Common myeloid progenitor, CD34-positive (primary cell): ENCODE results near the gene PLEKHM3.

Source experiments
- CTCF ChIA-PET: fragments of 350-600 bp; sonication (Branson Sonifier 250); formaldehyde crosslinking; loops from one replicate; lab custom pipeline; 2021; ENCODE audit warnings: antibody characterized with exemption; lab: Charles Lee
- POLR2A ChIA-PET: fragments of 350-600 bp; sonication (Branson Sonifier 250); formaldehyde crosslinking; loops from one replicate; lab custom pipeline; 2021; ENCODE audit warnings: antibody characterized with exemption; lab: Charles Lee
- DNase-seq, 3 donors: peaks; one replicate each; pipeline versions ENCODE4 v3.0.0 to v3.0.0-alpha.2; 2013
- H3K27ac ChIP-seq, 2 experiments: 1 replicate in 1 of 2; 2 replicates in 1 of 2; pipeline ENCODE4 v1.7.0; 2013; ENCODE audit warnings: inconsistent platforms in 2 of 2, low read length in 2 of 2, mild to moderate bottlenecking in 2 of 2, low read depth in 1 of 2, moderate library complexity in 1 of 2; ENCODE audit not compliant: severe bottlenecking in 2 of 2, insufficient read depth in 1 of 2, poor library complexity in 1 of 2
- H3K27me3 ChIP-seq, 5 experiments: replicated peaks in 2 of 5; 1 replicate in 3 of 5; 2 replicates in 2 of 5; pipeline versions ENCODE4 v1.6.1 to v1.7.0; 2013; ENCODE audit warnings: low read length in 4 of 5, mild to moderate bottlenecking in 2 of 5, moderate library complexity in 2 of 5, inconsistent platforms in 1 of 5; ENCODE audit not compliant: insufficient read depth in 5 of 5, control insufficient read depth in 4 of 5
- H3K36me3 ChIP-seq, 4 experiments: 1 replicate in 2 of 4; 2 replicates in 2 of 4; pipeline versions ENCODE4 v1.6.1 to v1.7.0; 2013; ENCODE audit warnings: low read length in 3 of 4, control low read depth in 1 of 4, mild to moderate bottlenecking in 1 of 4; ENCODE audit not compliant: control insufficient read depth in 4 of 4, insufficient read depth in 4 of 4
- H3K4me1 ChIP-seq, 4 experiments: 1 replicate in 3 of 4; 2 replicates in 1 of 4; pipeline versions ENCODE4 v1.6.1 to v1.7.1; 2013; ENCODE audit warnings: low read length in 3 of 4, mild to moderate bottlenecking in 3 of 4, control low read depth in 1 of 4, inconsistent platforms in 1 of 4, moderate library complexity in 1 of 4; ENCODE audit not compliant: control insufficient read depth in 4 of 4, insufficient read depth in 4 of 4; ENCODE audit errors: control extremely low read depth in 1 of 4
- H3K4me3 ChIP-seq, 7 experiments: 1 replicate in 4 of 7; 2 replicates in 3 of 7; pipeline versions ENCODE4 v1.5.1 to v1.7.0; 2013; ENCODE audit warnings: mild to moderate bottlenecking in 7 of 7, low read length in 6 of 7, moderate library complexity in 6 of 7, inconsistent platforms in 2 of 7, low read depth in 2 of 7, control low read depth in 1 of 7; ENCODE audit not compliant: insufficient read depth in 4 of 7, control insufficient read depth in 1 of 7; ENCODE audit errors: extremely low read depth in 1 of 7
- H3K9me3 ChIP-seq, 5 experiments: 1 replicate in 4 of 5; 2 replicates in 1 of 5; pipeline versions ENCODE4 v1.6.1 to v1.7.1; 2013; ENCODE audit warnings: low read length in 4 of 5, mild to moderate bottlenecking in 2 of 5, inconsistent platforms in 1 of 5, low read depth in 1 of 5, moderate library complexity in 1 of 5; ENCODE audit not compliant: control insufficient read depth in 4 of 5, insufficient read depth in 2 of 5; ENCODE audit errors: control extremely low read depth in 1 of 5
- WGBS: methylation state at CpG from one replicate; pipeline ENCODE4 v1.1.5; 2013; ENCODE audit not compliant: insufficient coverage; 5-methylcytosine and 5-hydroxymethylcytosine counted together

PLEKHM3 gene

DNA sequence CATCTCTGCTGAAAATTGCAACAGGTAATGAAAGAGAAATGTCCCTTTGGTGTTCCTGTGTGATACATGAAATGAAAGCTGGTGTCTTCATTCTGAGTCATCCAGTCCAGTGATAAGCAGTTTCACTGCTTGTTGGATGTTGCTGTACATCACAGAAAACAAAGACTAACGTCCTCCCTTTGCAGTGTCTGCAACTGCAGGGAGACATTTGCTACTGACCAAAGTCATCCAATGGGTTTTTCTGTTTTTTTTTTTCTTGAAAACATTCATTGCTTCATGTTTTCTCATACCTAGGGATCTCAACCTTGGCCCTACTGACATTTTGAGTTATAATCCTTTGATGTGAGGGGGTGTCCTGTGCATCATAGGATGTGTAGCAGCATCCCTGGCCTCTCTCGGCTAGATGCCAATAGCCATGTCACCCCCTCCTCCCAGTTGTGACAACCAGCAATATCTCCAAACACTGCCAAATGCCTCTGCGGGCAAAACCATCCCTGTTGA lies 192.0 kb downstream of the PLEKHM3 start:
- CTCF ChIA-PET, result no interaction called here

DNA sequence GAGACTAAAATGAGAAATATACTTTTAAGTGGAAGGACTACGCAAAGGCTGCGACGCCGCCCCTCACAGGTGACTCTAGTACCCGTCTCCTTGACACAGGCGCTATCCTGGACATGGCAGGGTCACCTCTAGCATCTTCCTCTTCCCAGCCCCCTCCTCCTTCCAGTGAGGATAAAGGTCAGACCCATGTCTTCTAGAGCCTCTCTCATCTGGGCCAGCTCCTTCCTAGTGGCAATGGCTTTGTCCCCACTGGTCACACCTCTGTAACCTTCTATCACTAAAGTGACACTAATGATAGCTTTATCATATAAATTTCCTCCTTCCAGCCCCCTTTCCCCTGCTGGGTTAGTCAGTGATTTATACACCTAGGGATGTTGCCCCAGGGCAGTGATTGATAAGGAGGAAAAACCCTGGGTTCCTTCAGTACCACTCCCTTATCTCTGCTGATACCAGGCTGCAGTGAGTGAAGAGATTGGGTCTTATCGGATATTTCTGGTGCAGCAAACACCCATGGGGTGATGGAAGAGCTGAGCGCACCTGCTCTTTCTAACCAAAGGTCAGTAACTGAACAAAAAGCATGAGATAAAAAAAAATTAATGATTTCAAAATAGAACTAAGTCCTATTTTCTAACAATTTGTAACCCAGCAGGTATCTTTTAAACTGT lies 193.6 kb downstream of the PLEKHM3 start:
- no peak overlapping the region for H3K4me3 ChIP-seq
- 98% methylated on average over 6 of the region's 8 CpGs for WGBS
- no peak for DNase-seq
- CTCF ChIA-PET, result interaction anchor here (1.0 kb wide), 1 partner anchor 11 kb away, joined by 3 read pairs; no protein-coding TSS in a partner anchor
- POLR2A ChIA-PET, result no interaction called here
- peaks cover 0 to 17% (median 3%) of the 10 kb centered on the region in 4 experiments for H3K4me1 ChIP-seq
- no peak overlapping the region for H3K27ac ChIP-seq
- H3K27me3 ChIP-seq, result no peaks in the 10 kb centered on the region
- H3K36me3 ChIP-seq, result peaks cover 0 to 11% (median 6%) of the 10 kb centered on the region in 4 experiments
- no peaks in the 10 kb centered on the region for H3K9me3 ChIP-seq

More for the DNA sequence above, 192.0 kb downstream of the PLEKHM3 start:
- no peak for DNase-seq
- Histone ChIP-seq H3K9me3 (no peaks in the 10 kb centered on the region), H3K36me3 (no peaks in the 10 kb centered on the region), H3K27ac (no peak overlapping the region), H3K27me3 (no peaks in the 10 kb centered on the region), H3K4me3 (no peak overlapping the region), H3K4me1 (peaks cover 0 to 17% (median 3%) of the 10 kb centered on the region in 4 experiments)
- POLR2A ChIA-PET, result no interaction called here
- 89% methylated on average over 2 of the region's 3 CpGs for WGBS

DNA sequence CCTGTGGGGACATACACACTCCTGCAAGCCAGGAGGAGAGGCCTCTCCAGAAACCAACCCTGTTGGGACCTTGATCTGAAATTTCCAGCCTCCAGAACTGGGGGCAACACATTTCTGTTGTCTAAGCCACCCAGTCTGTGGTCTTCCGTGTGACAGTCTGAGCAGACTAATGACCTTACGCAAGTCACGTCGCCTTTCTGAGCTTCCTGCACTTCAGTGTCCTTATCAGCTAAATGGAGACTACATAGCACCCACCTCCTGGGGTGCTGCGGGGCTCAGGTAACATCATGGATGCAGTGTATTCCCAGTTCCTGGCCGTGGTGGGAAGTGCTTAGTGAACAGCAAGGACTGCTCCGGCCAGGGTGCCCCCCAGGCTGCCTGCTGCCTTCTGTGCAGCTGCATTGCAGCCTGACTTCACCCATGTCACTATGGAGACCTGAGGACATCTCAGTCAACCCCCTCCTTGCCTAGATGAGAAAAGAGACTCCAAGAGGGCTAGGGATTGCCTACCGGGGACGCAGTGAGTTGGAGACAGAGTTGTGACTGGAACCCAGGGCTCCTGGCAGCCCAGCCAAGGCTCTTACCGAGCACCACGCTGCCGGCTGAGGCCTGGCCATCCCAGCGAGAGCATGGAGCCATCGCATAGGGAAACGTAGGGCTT lies 194.4 kb downstream of the PLEKHM3 start:
- H3K4me1 ChIP-seq, result peaks cover 0 to 17% (median 3%) of the 10 kb centered on the region in 4 experiments
- peaks cover 0 to 11% (median 7%) of the 10 kb centered on the region in 4 experiments for H3K36me3 ChIP-seq
- no peak overlapping the region for H3K4me3 ChIP-seq
- POLR2A ChIA-PET, result no interaction called here
- DNase-seq, result no peak
- H3K9me3 ChIP-seq, result no peaks in the 10 kb centered on the region
- no peaks in the 10 kb centered on the region for H3K27me3 ChIP-seq
- H3K27ac ChIP-seq, result no peak overlapping the region
- 96% methylated on average over 13 of the region's 15 CpGs for WGBS
- CTCF ChIA-PET, result interaction anchor here (0.6 to 1.0 kb wide), 3 partner anchors 11 to 50 kb away, joined by 3 read pairs; no protein-coding TSS in a partner anchor

DNA sequence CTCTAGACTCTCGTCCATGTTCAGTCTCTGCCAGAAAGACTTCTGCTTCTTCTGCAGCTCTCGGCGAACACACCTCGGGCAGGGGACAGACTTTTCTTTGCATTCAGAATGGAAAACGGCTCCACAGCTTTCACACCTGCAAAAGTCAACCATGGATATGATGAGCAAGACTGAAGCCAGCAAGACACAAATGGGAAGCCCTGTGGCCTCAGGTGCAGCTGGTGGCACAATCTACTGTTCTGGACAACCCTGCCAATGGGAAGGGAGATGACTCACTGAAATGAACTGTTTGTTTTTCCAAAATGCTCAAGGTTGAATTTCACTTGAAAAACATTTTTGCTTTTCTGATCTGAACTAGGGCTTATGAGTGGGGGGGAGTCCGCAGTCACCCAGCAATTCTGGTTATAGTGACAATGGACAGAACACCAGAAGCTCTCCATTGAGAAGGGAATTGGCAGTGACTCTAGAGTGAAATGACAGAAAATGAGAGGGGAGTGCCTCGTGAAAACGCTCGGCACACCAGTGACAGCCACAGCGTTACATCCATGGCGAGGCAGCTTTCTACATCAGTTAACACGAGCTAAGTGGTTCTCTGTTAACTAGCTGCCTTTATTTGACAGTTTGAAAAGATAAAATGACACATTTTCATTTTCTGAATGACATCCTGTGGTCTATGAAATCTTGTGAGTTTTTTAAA lies 196.8 kb downstream of the PLEKHM3 start:
- Histone ChIP-seq H3K27ac (no peak overlapping the region), H3K36me3 (peaks cover 2 to 15% (median 8%) of the 10 kb centered on the region in 4 experiments), H3K9me3 (no peaks in the 10 kb centered on the region), H3K4me3 (no peak overlapping the region), H3K4me1 (peaks cover 0 to 17% (median 3%) of the 10 kb centered on the region in 4 experiments), H3K27me3 (no peaks in the 10 kb centered on the region)
- WGBS, result 96% methylated on average over 11 of the region's 12 CpGs
- no peak for DNase-seq
- ChIA-PET POLR2A (no interaction called here), CTCF (interaction anchor here (0.7 to 1.7 kb wide), 2 partner anchors 19 to 46 kb away, joined by 3 to 4 read pairs; no protein-coding TSS in a partner anchor)

DNA sequence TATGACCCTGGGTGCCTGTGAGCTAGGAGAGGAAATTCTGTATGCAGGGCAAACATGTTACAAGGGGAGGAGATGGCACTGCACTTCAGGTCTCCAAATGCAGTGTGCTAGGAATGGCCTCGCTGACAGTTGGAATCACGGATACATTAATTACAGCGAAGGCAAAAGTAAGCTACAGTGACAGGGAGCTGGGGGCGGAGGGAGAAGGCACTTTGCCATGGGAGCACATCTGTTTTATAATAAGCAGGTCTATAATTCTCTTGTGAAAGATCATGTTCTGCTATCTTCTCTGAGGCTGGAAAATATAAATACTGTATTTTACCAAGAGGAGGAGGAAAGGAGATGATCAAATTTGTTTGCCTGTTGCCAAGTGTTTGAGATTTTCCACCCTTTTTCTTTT lies 199.3 kb downstream of the PLEKHM3 start:
- no peak overlapping the region for H3K27ac ChIP-seq
- no peak for DNase-seq
- WGBS, result 96% methylated on average over 4 of the region's 4 CpGs
- peaks cover 3 to 17% (median 8%) of the 10 kb centered on the region in 4 experiments for H3K36me3 ChIP-seq
- no peak overlapping the region for H3K4me3 ChIP-seq
- H3K4me1 ChIP-seq, result peaks cover 0 to 13% (median 3%) of the 10 kb centered on the region in 4 experiments
- ChIA-PET POLR2A (no interaction called here), CTCF (interaction anchor here (1.1 kb wide), 1 partner anchor 9 kb away, joined by 4 read pairs; no protein-coding TSS in a partner anchor)
- H3K9me3 ChIP-seq, result no peaks in the 10 kb centered on the region
- no peaks in the 10 kb centered on the region for H3K27me3 ChIP-seq

DNA sequence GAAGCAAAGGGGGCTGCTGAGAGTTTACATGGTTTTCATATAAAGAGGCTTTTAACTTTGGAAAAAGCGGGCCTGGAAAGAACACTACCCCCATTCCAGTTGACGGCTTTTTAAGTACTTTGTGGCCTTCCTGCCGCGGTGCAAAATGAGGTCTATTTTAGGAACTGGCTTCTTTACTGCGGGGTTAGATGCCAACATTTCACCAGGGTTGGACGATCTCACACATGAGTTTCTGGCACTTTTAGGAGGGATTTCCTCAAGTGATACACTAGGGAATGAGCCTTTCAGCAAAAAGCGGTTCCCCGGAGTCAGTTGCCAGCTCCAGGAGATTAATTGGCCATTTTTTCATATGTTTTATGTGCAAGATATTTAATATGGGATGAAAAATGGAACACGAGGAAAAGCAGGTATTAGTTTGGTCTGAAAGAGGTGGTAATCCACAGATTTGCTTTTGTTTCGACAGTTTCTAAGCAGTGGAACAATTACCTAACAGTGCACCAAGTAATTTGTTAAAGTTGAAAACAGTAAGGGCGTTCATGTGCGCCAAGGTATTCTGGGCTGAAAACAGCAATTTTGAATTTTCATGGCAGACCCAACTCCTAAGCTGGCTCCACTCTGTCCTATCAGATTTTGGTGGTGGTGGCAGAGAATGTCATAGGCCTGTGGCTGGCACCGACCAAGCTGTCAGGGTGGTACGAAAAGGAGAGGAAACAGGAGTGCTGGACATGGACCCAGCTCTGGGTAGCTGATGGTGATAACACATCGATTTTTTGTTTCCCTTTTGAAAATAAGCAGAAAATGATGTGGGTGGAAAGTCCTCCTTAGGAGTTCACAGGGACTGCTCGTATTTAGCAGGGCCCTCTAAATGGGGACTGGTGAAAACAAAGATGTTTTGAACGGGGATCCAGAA lies 200.0 kb downstream of the PLEKHM3 start:
- DNase-seq, result no peak
- POLR2A ChIA-PET, result no interaction called here
- WGBS, result 96% methylated on average over 17 of the region's 17 CpGs
- H3K4me1 ChIP-seq, result peaks cover 0 to 6% (median 3%) of the 10 kb centered on the region in 4 experiments
- H3K27me3 ChIP-seq, result no peaks in the 10 kb centered on the region
- no peak overlapping the region for H3K27ac ChIP-seq
- peaks cover 3 to 20% (median 8%) of the 10 kb centered on the region in 4 experiments for H3K36me3 ChIP-seq
- no peak overlapping the region for H3K4me3 ChIP-seq
- CTCF ChIA-PET, result interaction anchor here (1.2 kb wide), 1 partner anchor 11 kb away, joined by 4 read pairs; no protein-coding TSS in a partner anchor
- H3K9me3 ChIP-seq, result no peaks in the 10 kb centered on the region
